K562 (cell line): ENCODE results near the gene LSM12. TPM values are rescaled to one million over a fixed set of nuclear protein-coding genes. Genes with fewer than 3 reads are reported as not detected.
"Not testable (repeated sequence)": the region's sequence is repeated elsewhere in the genome, so short reads cannot be mapped to it uniquely, and the experiment has no call there.

ENCODE experiments used
- ATAC-seq: fragments of 200-7000 bp; cut with Tn5 transposase; 3 replicates; pipeline ENCODE4 v1.9.1; 2020; ENCODE audit warnings: moderate library complexity
- BruUV-seq: library from RNA; stranded (reverse); fragments of 400-500 nt; replicated peaks from 2 replicates; lab custom pipeline; 2021; lab: Mats Ljungman, UMichigan
- CTCF ChIA-PET: fragments of 300-600 bp; formaldehyde crosslinking; extraction: SDS; loops from one replicate; lab custom pipeline; 2021; ENCODE audit warnings: low intra/inter-chr PET ratio; lab: Yijun Ruan, JAX
- POLR2A ChIA-PET: fragments of 300-600, 350-650 bp; sonication (Branson Sonifier 250); formaldehyde crosslinking; extraction: SDS; loops from one replicate; lab custom pipeline; 2021; ENCODE audit warnings: antibody characterized with exemption, inconsistent platforms; lab: Yijun Ruan, JAX
- DNase-seq, 4 experiments: peaks; one replicate each; pipeline versions ENCODE4 v3.0.0 to v3.0.0-alpha.2; 2011 to 2018; ENCODE audit warnings: low spot score in 3 of 4, mixed read lengths in 3 of 4; ENCODE audit errors: extremely low read depth in 1 of 4
- FAIRE-seq: peaks from 2 replicates; lab custom pipeline; 2011; peaks lifted over from hg19 to GRCh38; lab: Jason Lieb, UNC
- H2AFZ ChIP-seq: 2 replicates; pipeline ENCODE4 v1.6.0; 2011; ENCODE audit warnings: low read depth, low read length, control low read depth, inconsistent platforms
- H3K27ac ChIP-seq: fragments of 200-600 bp; 3 replicates; pipeline ENCODE4 v1.8.0; 2011; ENCODE audit warnings: low read depth, mild to moderate bottlenecking, control low read depth, inconsistent platforms, low read length, moderate library complexity, mixed read lengths; ENCODE audit errors: extremely low read depth
- H3K27me3 ChIP-seq, 2 experiments: fragments of 300-600 bp in 1 of 2; 2 replicates in 1 of 2; 3 replicates in 1 of 2; pipeline versions ENCODE4 v1.6.0 to v1.8.0; 2011; ENCODE audit warnings: inconsistent platforms in 2 of 2, low read length in 2 of 2, mild to moderate bottlenecking in 1 of 2, mixed read lengths in 1 of 2, moderate library complexity in 1 of 2; ENCODE audit not compliant: control insufficient read depth in 2 of 2, insufficient read depth in 2 of 2
- H3K36me3 ChIP-seq: fragments of 300-600 bp; 3 replicates; pipeline ENCODE4 v1.8.0; 2011; ENCODE audit warnings: mild to moderate bottlenecking, low read length, inconsistent platforms; ENCODE audit not compliant: control insufficient read depth, insufficient read depth
- H3K4me1 ChIP-seq, 2 experiments: fragments of 200-600 bp in 1 of 2; replicated peaks in 1 of 2; 2 replicates in 1 of 2; 3 replicates in 1 of 2; pipeline versions ENCODE4 v1.5.1 to v1.8.0; 2011; ENCODE audit warnings: inconsistent platforms in 2 of 2, low read length in 2 of 2, mild to moderate bottlenecking in 1 of 2, mixed read lengths in 1 of 2, moderate library complexity in 1 of 2; ENCODE audit not compliant: control insufficient read depth in 2 of 2, insufficient read depth in 2 of 2
- H3K4me2 ChIP-seq: 2 replicates; pipeline ENCODE4 v1.6.1; 2011; ENCODE audit warnings: low read length, control low read depth, inconsistent platforms, mixed read lengths; ENCODE audit not compliant: insufficient read depth
- H3K4me3 ChIP-seq: fragments of 200-600 bp; sonication (generic), shearing (Covaris generic); 2 replicates; pipeline ENCODE4 v1.5.1; 2016; ENCODE audit warnings: control low read depth, inconsistent platforms
- H3K79me2 ChIP-seq: fragments of 200-600 bp; 3 replicates; pipeline ENCODE4 v1.8.0; 2011; ENCODE audit warnings: low read length, inconsistent platforms; ENCODE audit not compliant: control insufficient read depth, insufficient read depth
- H3K9ac ChIP-seq, 2 experiments: 2 replicates each; pipeline versions ENCODE4 v1.6.0 to v1.6.1; 2011; ENCODE audit warnings: low read depth in 2 of 2, low read length in 2 of 2, control low read depth in 1 of 2, inconsistent platforms in 1 of 2, mild to moderate bottlenecking in 1 of 2, mixed read lengths in 1 of 2; ENCODE audit not compliant: insufficient read depth in 1 of 2
- H3K9me1 ChIP-seq: one replicate; pipeline ENCODE4 v1.6.0; 2011; ENCODE audit warnings: inconsistent platforms, mild to moderate bottlenecking, low read length, moderate library complexity; ENCODE audit not compliant: control insufficient read depth, insufficient read depth
- H3K9me3 ChIP-seq: replicated peaks from 2 replicates; pipeline ENCODE4 v1.5.1; 2011; ENCODE audit warnings: low read depth, low read length, inconsistent platforms; ENCODE audit not compliant: control insufficient read depth, insufficient read depth
- H4K20me1 ChIP-seq: replicated peaks from 2 replicates; pipeline ENCODE4 v1.6.1; 2011; ENCODE audit warnings: low read length, inconsistent platforms, mixed read lengths; ENCODE audit not compliant: control insufficient read depth, insufficient read depth
- ATF6 ChIP-seq: sonication (generic); formaldehyde crosslinking; IDR thresholded peaks from 2 replicates; pipeline ENCODE4 v1.4.0; 2020; ENCODE audit warnings: mild to moderate bottlenecking, missing genetic modification reagents
- BCOR ChIP-seq: fragments of 450-650 bp; IDR thresholded peaks from 2 replicates; pipeline ENCODE4 v1.6.1; 2016
- NELFE ChIP-seq: IDR thresholded peaks from 2 replicates; pipeline ENCODE4 v1.6.1; 2011; ENCODE audit warnings: mild to moderate bottlenecking; ENCODE audit not compliant: insufficient read depth, insufficient read length
- RAD21 ChIP-seq, 2 experiments: fragments of 250-450 bp in 1 of 2; fragments of 450-650 bp in 1 of 2; sonication (Bioruptor Pico) in 1 of 2; formaldehyde crosslinking in 1 of 2; IDR thresholded peaks in 1 of 2; conservative IDR thresholded peaks in 1 of 2; 2 replicates each; pipeline versions ENCODE4 v1.4.0 to v1.8.0; 2020 to 2022; ENCODE audit warnings: mild to moderate bottlenecking in 2 of 2, moderate library complexity in 1 of 2
- RBM25 ChIP-seq: fragments of 200-400 bp; formaldehyde crosslinking; IDR thresholded peaks from 2 replicates; pipeline ENCODE4 v1.6.1; 2018; ENCODE audit warnings: low read length, low read depth, moderate library complexity; ENCODE audit not compliant: severe bottlenecking
- SP1 ChIP-seq: sonication (generic); formaldehyde crosslinking; IDR thresholded peaks from 2 replicates; pipeline ENCODE4 v1.8.1; 2022; ENCODE audit warnings: mild to moderate bottlenecking, missing genetic modification reagents
- ZNF121 ChIP-seq: sonication (generic); formaldehyde crosslinking; conservative IDR thresholded peaks from 2 replicates; pipeline ENCODE4 v1.8.0; 2022; ENCODE audit warnings: missing genetic modification reagents
- WGBS: fragments of 100-300 bp; shearing (Covaris generic); methylation state at CpG from one replicate; pipeline ENCODE4 v1.1.6; 2016; ENCODE audit warnings: low coverage, mixed read lengths; ENCODE audit not compliant: insufficient coverage; ENCODE audit errors: missing lambda C conversion rate; 5-methylcytosine and 5-hydroxymethylcytosine counted together
- in situ Hi-C: fragments of 300-500 bp; cut with MboI; formaldehyde crosslinking; loops from 4 replicates; pipeline ENCODE4 v1.15.0; 2018; ENCODE audit warnings: inconsistent platforms, mixed read lengths
- intact Hi-C: fragments of 100-400 bp; cut with micrococcal nuclease; formaldehyde crosslinking; loops from 2 replicates; pipeline ENCODE4 v1.14.2; 2022
- polyA plus RNA-seq, 8 experiments: library from polyadenylated mRNA; depleted of rRNA in 4 of 8; stranded (reverse) in 5 of 8; unstranded in 3 of 8; fragments of >200 nt; fragmentation: Nextera tagmentation in 2 of 8; fragmentation: Illumina TruSeq in 1 of 8; extraction: Ambion mirVana in 2 of 8; extraction: Trizol in 1 of 8; gene quantifications; 2 replicates each; pipeline versions ENCODE4 v1.2.1 to v1.2.3, GENCODE V29; 2011 to 2014; ENCODE audit warnings: inconsistent platforms in 1 of 8, missing spikeins in 1 of 8
- total RNA-seq, 7 experiments: library from RNA; depleted of rRNA in 6 of 7; stranded (reverse); fragments of >200 nt in 6 of 7; fragmentation: Illumina TruSeq in 2 of 7; extraction: Trizol in 2 of 7; gene quantifications; 2 replicates each; pipeline versions ENCODE4 v1.2.1 to v1.2.3, GENCODE V29; 2011 to 2021; ENCODE audit warnings: low replicate concordance in 1 of 7

Gene LSM12
- total and polyA plus RNA-seq, 9 of the 15 experiments (the other 6 are each of a cell fraction or from before 2014, with no cell fraction given): 53.0 to 258 (median 89.3) TPM

DNA sequence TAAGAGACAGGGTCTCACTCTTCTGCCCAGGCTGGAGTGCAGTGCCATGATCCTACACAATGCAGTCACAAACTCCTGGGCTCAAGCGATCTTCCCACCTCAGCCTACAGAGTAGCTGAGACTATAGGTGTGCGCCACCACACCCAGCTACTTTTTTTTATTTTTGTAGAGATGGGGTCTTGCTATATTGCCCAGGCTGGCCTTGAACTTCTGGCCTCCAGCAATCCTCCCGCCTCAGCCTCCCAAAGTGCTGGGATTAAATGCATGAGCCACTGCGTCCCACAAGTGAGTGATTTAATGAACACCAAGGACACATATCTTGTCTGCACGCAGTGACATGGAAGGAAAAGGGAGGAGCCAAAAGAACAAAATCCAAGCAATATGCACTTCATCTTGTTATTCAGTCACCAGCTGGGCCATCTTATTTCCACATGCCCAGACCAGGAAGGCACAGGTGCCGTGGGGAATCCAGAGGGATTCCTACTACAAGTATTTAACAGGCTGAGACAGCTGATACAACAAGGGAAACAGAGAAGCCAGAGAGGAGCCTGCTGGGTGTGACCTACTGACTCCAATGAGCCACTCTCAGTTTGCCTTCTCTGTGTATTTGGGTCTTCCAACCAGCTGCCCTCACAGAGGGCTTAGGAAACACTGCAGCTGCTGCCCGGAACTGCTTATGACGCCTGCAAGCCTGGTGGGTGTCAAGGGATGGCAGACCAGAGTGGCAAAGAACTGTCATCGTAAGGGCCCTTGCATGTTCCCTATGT is 17.0 kb downstream of the LSM12 start:
- 98% methylated on average over 9 of the region's 9 CpGs for WGBS
- Histone ChIP-seq H3K9ac (no peak overlapping the region), H3K4me3 (no peak overlapping the region), H4K20me1 (0 out of 2 replicates have a peak, but pooled peaks cover 3% of the 10 kb centered on the region), H3K79me2 (peaks cover 76% of the 10 kb centered on the region), H3K4me2 (no peak overlapping the region), H3K27me3 (no peaks in the 10 kb centered on the region), H3K27ac (no peak overlapping the region), H3K4me1 (no peaks in the 10 kb centered on the region; a peak in 1 of 5 replicates), H3K36me3 (peaks cover 83% of the 10 kb centered on the region), H3K9me3 (no peaks in the 10 kb centered on the region), H2AFZ (no peak overlapping the region), H3K9me1 (no peaks in the 10 kb centered on the region)
- BruUV-seq: TSS peak; percentile 23
- intact Hi-C loops: no loop called here
- POLR2A ChIA-PET: interaction anchor here (0.6 to 0.9 kb wide), 2 partner anchors 21 to 59 kb away, joined by 3 read pairs; no protein-coding TSS in a partner anchor
- DNase-seq (no peak), ATAC-seq (no peak), FAIRE-seq (no peak)
- in situ Hi-C loops: no loop called here
- TF ChIP-seq ZNF121 (CRISPR knock-in tag) (peak; percentile 97), SP1 (no peak), NELFE (no peak), BCOR (0 out of 2 replicates have a peak, but pooled peaks have one; percentile 12), ATF6 (CRISPR knock-in tag) (no peak), RAD21 (CRISPR knock-in tag; conservative IDR thresholded peaks at IDR 0.05 in 1 of 2, IDR thresholded peaks at IDR 0.05 in 1 of 2) (no peak), RBM25 (peak; percentile 40)
- CTCF ChIA-PET: no interaction called here

GRCh38 chr17:44046893-44047292 is 19.6 kb downstream of the LSM12 start:
- in situ Hi-C loops, H3K9ac ChIP-seq, intact Hi-C loops, CTCF ChIA-PET, BruUV-seq, FAIRE-seq, H3K4me3 ChIP-seq, H3K9me1 ChIP-seq, H3K9me3 ChIP-seq, DNase-seq, H3K27me3 ChIP-seq, H4K20me1 ChIP-seq, ATAC-seq, H3K27ac ChIP-seq, H3K4me1 ChIP-seq, H2AFZ ChIP-seq, H3K4me2 ChIP-seq: not testable (repeated sequence)
- 100% methylated on average over 3 of the region's 7 CpGs for WGBS
- Histone ChIP-seq H3K79me2 (peaks cover 75% of the 10 kb centered on the region), H3K36me3 (peaks cover 76% of the 10 kb centered on the region)
- POLR2A ChIA-PET: interaction anchor here (0.7 kb wide), 1 partner anchor 154 kb away, joined by 3 read pairs; no protein-coding TSS in a partner anchor
